ENCODE data around the gene ABTB1. TPM values are rescaled to one million over a fixed set of nuclear protein-coding genes. Genes with fewer than 3 reads are reported as not detected.
A peak's percentile ranks its signal among the peaks of the same experiment; 100 is the strongest.

Gene ABTB1
- total RNA-seq, 3 donors from 2014 or later (not counting 1 experiment from before 2014, with no cell fraction given) = 98.8 to 127 (median 107) TPM

DNA sequence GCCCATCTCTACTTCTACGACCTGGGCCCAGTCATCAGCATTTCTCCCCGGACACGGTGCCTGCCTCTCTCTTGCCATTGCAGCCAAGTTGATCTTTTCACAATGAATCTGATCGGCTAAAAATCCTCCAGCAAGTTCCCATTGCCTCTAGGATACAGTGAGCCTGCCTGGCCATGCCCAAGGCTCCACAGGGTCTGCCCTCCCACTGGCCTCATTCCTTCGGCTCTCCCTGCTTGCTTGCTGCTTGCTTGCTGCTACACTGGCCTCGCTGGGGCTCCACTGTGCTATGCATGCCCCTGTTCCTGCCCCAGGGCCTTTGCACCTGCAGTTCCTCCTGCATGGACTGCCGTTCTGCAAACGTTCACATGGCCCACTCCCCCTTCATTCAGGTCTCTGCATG lies 2.0 kb downstream of the ABTB1 start:
- peaks cover 24% of the 10 kb centered on the region for H3K36me3 ChIP-seq (ENCODE audit: control insufficient read depth, insufficient read depth, low read length)
- no peaks in the 10 kb centered on the region for H3K9me3 Mint-ChIP-seq
- no peaks in the 10 kb centered on the region for H3K27me3 ChIP-seq (ENCODE audit: control insufficient read depth, insufficient read depth, low read length)
- WGBS (ENCODE audit: insufficient coverage) = 93% methylated on average over 8 of the region's 8 CpGs
- H3K36me3 Mint-ChIP-seq = no peaks in the 10 kb centered on the region
- TF ChIP-seq, protein P1, sequence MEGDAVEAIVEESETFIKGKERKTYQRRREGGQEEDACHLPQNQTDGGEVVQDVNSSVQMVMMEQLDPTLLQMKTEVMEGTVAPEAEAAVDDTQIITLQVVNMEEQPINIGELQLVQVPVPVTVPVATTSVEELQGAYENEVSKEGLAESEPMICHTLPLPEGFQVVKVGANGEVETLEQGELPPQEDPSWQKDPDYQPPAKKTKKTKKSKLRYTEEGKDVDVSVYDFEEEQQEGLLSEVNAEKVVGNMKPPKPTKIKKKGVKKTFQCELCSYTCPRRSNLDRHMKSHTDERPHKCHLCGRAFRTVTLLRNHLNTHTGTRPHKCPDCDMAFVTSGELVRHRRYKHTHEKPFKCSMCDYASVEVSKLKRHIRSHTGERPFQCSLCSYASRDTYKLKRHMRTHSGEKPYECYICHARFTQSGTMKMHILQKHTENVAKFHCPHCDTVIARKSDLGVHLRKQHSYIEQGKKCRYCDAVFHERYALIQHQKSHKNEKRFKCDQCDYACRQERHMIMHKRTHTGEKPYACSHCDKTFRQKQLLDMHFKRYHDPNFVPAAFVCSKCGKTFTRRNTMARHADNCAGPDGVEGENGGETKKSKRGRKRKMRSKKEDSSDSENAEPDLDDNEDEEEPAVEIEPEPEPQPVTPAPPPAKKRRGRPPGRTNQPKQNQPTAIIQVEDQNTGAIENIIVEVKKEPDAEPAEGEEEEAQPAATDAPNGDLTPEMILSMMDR (IDR thresholded peaks at IDR 0.05) = no peak
- H3K4me3 ChIP-seq (ENCODE audit: low read length) = no peak overlapping the region
- peak overlapping the region; percentile 92 for H3K4me3 Mint-ChIP-seq
- H3K27ac ChIP-seq (ENCODE audit: low read length) = no peak overlapping the region
- intact Hi-C loops (cut with micrococcal nuclease) = no loop called here
- H3K4me1 Mint-ChIP-seq = peaks cover 22 to 44% of the 10 kb centered on the region in 2 donors
- peak in 1 of 2 donors; percentile 11 for DNase-seq
- H3K4me1 ChIP-seq (ENCODE audit: control insufficient read depth, insufficient read depth, low read length) = peaks cover 27% of the 10 kb centered on the region
- H3K9me3 ChIP-seq (ENCODE audit: control insufficient read depth, insufficient read depth, low read length) = no peaks in the 10 kb centered on the region
- ATAC-seq = no peak
- no peaks in the 10 kb centered on the region for H3K27me3 Mint-ChIP-seq (ENCODE audit: low read depth in 2 of 2)
- H3K27ac Mint-ChIP-seq = peak overlapping the region; percentile 50 to 96

DNA sequence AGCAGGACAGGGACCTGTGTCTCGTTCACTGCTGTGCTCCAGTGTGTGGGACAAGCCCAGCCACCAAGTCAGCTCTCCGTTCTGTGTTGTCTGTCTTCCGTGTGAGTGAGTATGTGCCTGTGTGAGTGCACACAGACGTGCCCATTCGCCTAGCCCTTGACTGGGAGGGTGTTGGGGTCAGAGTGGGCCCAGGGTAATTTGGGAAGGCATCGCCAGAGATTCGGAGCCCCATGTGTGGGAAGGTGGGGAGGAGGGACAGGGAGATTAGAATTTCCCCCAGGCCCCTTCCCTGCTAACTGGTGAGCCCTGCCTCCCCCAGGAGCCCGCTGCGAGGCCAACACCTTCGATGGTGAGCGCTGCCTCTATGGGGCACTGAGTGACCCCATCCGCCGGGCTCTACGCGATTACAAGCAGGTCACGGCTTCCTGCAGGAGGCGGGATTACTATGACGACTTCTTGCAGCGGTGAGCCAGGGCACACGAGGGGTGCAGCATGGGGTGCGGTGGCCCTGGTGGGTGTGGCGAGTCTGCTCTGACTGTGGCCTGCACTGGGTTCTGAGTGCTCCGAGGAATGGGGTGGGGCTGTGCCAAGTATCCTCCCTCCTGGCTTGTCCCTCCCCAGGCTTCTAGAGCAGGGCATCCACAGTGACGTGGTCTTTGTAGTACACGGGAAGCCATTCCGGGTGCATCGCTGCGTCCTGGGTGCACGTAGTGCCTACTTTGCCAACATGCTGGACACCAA lies 3.1 kb downstream of the ABTB1 start:
- H3K36me3 ChIP-seq (ENCODE audit: control insufficient read depth, insufficient read depth, low read length) = peaks cover 27% of the 10 kb centered on the region
- Mint-ChIP-seq H3K4me3 (peak overlapping the region; percentile 37), H3K9me3 (no peaks in the 10 kb centered on the region), H3K27me3 (ENCODE audit: low read depth in 2 of 2) (no peaks in the 10 kb centered on the region), H3K4me1 (peaks cover 22 to 44% of the 10 kb centered on the region in 2 donors), H3K36me3 (no peaks in the 10 kb centered on the region), H3K27ac (peak overlapping the region; percentile 14 to 96)
- peaks cover 27% of the 10 kb centered on the region for H3K4me1 ChIP-seq (ENCODE audit: control insufficient read depth, insufficient read depth, low read length)
- TF ChIP-seq, protein P1 (IDR thresholded peaks at IDR 0.05) = no peak
- H3K4me3 ChIP-seq (ENCODE audit: low read length) = no peak overlapping the region
- ATAC-seq = no peak
- no peaks in the 10 kb centered on the region for H3K9me3 ChIP-seq (ENCODE audit: control insufficient read depth, insufficient read depth, low read length)
- 96% methylated on average over 29 of the region's 29 CpGs for WGBS (ENCODE audit: insufficient coverage)
- H3K27ac ChIP-seq (ENCODE audit: low read length) = no peak overlapping the region
- intact Hi-C loops (cut with micrococcal nuclease) = no loop called here
- H3K27me3 ChIP-seq (ENCODE audit: control insufficient read depth, insufficient read depth, low read length) = no peaks in the 10 kb centered on the region
- DNase-seq = peak in 1 of 2 donors; percentile 12

DNA sequence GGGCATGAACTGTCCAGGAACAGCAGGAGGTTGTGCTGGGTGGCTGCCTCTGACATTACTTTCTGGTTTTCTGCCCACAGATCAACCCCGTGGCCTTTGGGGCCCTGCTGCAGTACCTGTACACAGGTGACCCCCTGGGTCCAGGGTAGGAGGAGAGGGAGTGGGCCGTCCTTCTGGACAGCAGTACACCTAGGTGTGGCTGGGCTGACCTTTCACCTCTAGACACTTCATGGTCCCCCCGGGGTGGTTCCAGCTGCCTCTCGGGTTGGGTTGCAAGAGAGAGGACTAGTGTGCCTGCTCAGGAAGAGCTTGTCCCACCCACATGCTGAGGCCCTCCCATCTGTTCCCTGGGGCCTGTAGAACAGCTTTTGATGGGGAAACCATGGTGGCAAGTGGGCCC lies 3.7 kb downstream of the ABTB1 start:
- Histone ChIP-seq H3K27ac (ENCODE audit: low read length) (no peak overlapping the region), H3K4me3 (ENCODE audit: low read length) (no peak overlapping the region), H3K36me3 (ENCODE audit: control insufficient read depth, insufficient read depth, low read length) (peaks cover 27% of the 10 kb centered on the region), H3K27me3 (ENCODE audit: control insufficient read depth, insufficient read depth, low read length) (no peaks in the 10 kb centered on the region), H3K9me3 (ENCODE audit: control insufficient read depth, insufficient read depth, low read length) (no peaks in the 10 kb centered on the region), H3K4me1 (ENCODE audit: control insufficient read depth, insufficient read depth, low read length) (peaks cover 23% of the 10 kb centered on the region)
- no peaks in the 10 kb centered on the region for H3K36me3 Mint-ChIP-seq
- H3K27ac Mint-ChIP-seq = peak overlapping the region; percentile 14 to 96
- H3K4me1 Mint-ChIP-seq = peaks cover 22 to 49% of the 10 kb centered on the region in 2 donors
- no peaks in the 10 kb centered on the region for H3K27me3 Mint-ChIP-seq (ENCODE audit: low read depth in 2 of 2)
- TF ChIP-seq, protein P1 (IDR thresholded peaks at IDR 0.05) = no peak
- ATAC-seq = no peak
- intact Hi-C loops (cut with micrococcal nuclease) = no loop called here
- 94% methylated on average over 4 of the region's 4 CpGs for WGBS (ENCODE audit: insufficient coverage)
- DNase-seq = peak in 1 of 2 donors; percentile 13
- no peak overlapping the region for H3K4me3 Mint-ChIP-seq
- no peaks in the 10 kb centered on the region for H3K9me3 Mint-ChIP-seq
